ENCODE measurements around the gene HTR3C.
A peak's percentile ranks its signal among the peaks of the same experiment; 100 is the strongest.
"Not testable (repeated sequence)": the region's sequence is repeated elsewhere in the genome, so short reads cannot be mapped to it uniquely, and the experiment has no call there.

Gene HTR3C

DNA sequence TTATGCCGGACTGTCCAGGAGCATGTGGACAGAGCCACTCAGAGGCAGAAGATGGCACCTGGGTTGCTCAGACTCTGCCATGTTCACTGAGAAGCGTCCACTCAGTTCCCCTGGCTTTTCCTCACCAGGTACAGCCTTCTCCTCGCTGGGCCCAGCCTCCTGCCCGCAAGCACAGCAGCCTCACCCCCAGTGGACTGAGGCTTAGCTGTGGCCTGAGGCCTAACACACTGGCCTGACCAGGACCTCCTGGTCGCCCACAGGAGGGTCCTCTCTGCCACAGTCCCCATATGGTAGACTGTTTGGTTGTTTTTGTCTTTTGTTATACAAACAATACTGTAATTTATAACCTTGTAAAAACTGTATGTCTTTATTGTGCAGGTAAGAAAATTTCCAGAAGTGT is 15.5 kb downstream of the HTR3C start:
- CTCF ChIA-PET: interaction anchor here (0.8 to 1.1 kb wide), 2 partner anchors 10 to 47 kb away, joined by 3 read pairs; no protein-coding TSS in a partner anchor
- POLR2A ChIA-PET: no interaction called here
- no peaks in the 10 kb centered on the region for H3K27me3 ChIP-seq (replicated peaks in 2 of 5; ENCODE audit: control insufficient read depth in 4 of 5, insufficient read depth in 5 of 5, low read length in 4 of 5)
- no peaks in the 10 kb centered on the region for H3K4me1 ChIP-seq (ENCODE audit: control extremely low read depth in 1 of 4, control insufficient read depth in 4 of 4, insufficient read depth in 4 of 4, low read length in 3 of 4)
- no peak for DNase-seq
- H3K9me3 ChIP-seq (ENCODE audit: control extremely low read depth in 1 of 5, control insufficient read depth in 4 of 5, insufficient read depth in 2 of 5, low read depth in 1 of 5, low read length in 4 of 5): peaks cover 3 to 9% (median 4%) of the 10 kb centered on the region in 5 experiments
- H3K27ac ChIP-seq (ENCODE audit: insufficient read depth in 1 of 2, low read depth in 1 of 2, low read length in 2 of 2, poor library complexity in 1 of 2, severe bottlenecking in 2 of 2): no peak overlapping the region
- H3K4me3 ChIP-seq (ENCODE audit: control insufficient read depth in 1 of 7, extremely low read depth in 1 of 7, insufficient read depth in 4 of 7, low read depth in 2 of 7, low read length in 6 of 7): no peak overlapping the region
- no peaks in the 10 kb centered on the region for H3K36me3 ChIP-seq (ENCODE audit: control insufficient read depth in 4 of 4, insufficient read depth in 4 of 4, low read length in 3 of 4)
- WGBS (ENCODE audit: insufficient coverage): 98% methylated on average over 3 of the region's 5 CpGs

DNA sequence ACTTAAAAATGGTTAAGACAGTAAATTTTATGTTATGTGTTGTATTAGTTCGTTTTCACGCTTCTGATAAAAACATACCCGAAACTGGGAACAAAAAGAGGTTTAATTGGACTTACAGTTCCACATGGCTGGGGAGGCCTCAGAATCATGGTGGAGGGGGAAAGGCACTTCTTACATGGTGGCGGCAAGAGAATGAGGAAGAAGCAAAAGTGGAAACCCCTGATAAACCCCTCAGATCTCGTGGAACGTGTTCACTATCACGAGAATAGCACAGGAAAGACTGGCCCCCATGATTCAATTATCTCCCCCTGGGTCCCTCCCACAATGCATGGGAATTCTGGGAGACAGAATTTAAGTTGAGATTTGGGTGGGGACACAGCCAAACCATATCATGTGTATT is 18.3 kb downstream of the HTR3C start:
- POLR2A ChIA-PET: not testable (repeated sequence)

DNA sequence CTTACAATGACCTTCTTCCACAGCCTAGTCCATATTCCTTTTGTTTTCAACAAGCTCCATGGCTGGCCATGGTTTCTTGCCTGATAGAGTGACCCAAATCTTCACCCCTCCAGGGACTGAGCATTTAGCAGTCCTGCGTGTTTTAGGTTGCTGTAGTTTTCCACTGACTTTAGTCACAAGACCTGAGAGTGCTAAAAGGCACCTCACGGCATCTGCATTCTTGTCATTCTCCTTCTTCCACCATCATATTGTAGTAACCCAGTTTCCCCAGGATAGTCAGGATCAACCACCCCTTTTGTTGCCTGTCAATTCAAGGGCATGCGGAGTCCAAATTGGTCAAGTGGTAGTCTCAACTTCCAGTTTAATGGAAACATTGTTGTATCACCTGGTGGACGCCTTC is 20.8 kb downstream of the HTR3C start:
- H3K4me3 ChIP-seq (ENCODE audit: control insufficient read depth in 1 of 7, extremely low read depth in 1 of 7, insufficient read depth in 4 of 7, low read depth in 2 of 7, low read length in 6 of 7): no peak overlapping the region
- peaks cover 3 to 7% (median 4%) of the 10 kb centered on the region in 5 experiments for H3K9me3 ChIP-seq (ENCODE audit: control extremely low read depth in 1 of 5, control insufficient read depth in 4 of 5, insufficient read depth in 2 of 5, low read depth in 1 of 5, low read length in 4 of 5)
- no peaks in the 10 kb centered on the region for H3K4me1 ChIP-seq (ENCODE audit: control extremely low read depth in 1 of 4, control insufficient read depth in 4 of 4, insufficient read depth in 4 of 4, low read length in 3 of 4)
- no peak for DNase-seq
- ChIA-PET POLR2A (no interaction called here), CTCF (no interaction called here)
- WGBS (ENCODE audit: insufficient coverage): 93% methylated on average over 4 of the region's 4 CpGs
- H3K36me3 ChIP-seq (ENCODE audit: control insufficient read depth in 4 of 4, insufficient read depth in 4 of 4, low read length in 3 of 4): no peaks in the 10 kb centered on the region
- H3K27ac ChIP-seq (ENCODE audit: insufficient read depth in 1 of 2, low read depth in 1 of 2, low read length in 2 of 2, poor library complexity in 1 of 2, severe bottlenecking in 2 of 2): no peak overlapping the region
- H3K27me3 ChIP-seq (replicated peaks in 2 of 5; ENCODE audit: control insufficient read depth in 4 of 5, insufficient read depth in 5 of 5, low read length in 4 of 5): peaks cover 0 to 3% (median 0%) of the 10 kb centered on the region in 5 experiments

More for the DNA sequence above, 18.3 kb downstream of the HTR3C start:
- H3K36me3 ChIP-seq (ENCODE audit: control insufficient read depth in 4 of 4, insufficient read depth in 4 of 4, low read length in 3 of 4); H3K4me1 ChIP-seq (ENCODE audit: control extremely low read depth in 1 of 4, control insufficient read depth in 4 of 4, insufficient read depth in 4 of 4, low read length in 3 of 4); H3K27ac ChIP-seq (ENCODE audit: insufficient read depth in 1 of 2, low read depth in 1 of 2, low read length in 2 of 2, poor library complexity in 1 of 2, severe bottlenecking in 2 of 2); H3K4me3 ChIP-seq (ENCODE audit: control insufficient read depth in 1 of 7, extremely low read depth in 1 of 7, insufficient read depth in 4 of 7, low read depth in 2 of 7, low read length in 6 of 7); H3K9me3 ChIP-seq (ENCODE audit: control extremely low read depth in 1 of 5, control insufficient read depth in 4 of 5, insufficient read depth in 2 of 5, low read depth in 1 of 5, low read length in 4 of 5); CTCF ChIA-PET; H3K27me3 ChIP-seq (replicated peaks in 2 of 5; ENCODE audit: control insufficient read depth in 4 of 5, insufficient read depth in 5 of 5, low read length in 4 of 5): not testable (repeated sequence)
- WGBS (ENCODE audit: insufficient coverage): 99% methylated on average over 7 of the region's 7 CpGs
- DNase-seq: peak in 1 of 3 donors; percentile 11

DNA sequence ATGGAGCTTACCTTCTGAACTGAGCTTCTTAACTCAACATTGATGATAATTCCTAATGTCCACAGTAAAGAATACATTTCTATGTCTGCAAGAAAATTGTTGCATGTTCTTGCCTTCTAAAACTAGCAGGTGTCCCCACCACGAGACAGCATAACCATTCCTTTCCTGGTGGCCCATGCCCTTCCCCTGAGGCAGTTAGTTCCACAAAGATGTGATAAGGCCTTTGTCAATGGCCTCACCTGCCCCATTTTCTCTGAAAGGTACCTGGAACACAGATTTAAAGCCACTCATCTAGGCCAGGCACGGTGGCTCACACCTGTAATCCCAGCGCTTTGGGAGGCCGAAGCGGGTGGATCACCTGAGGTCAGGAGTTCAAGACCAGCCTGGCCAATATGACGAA is 23.1 kb downstream of the HTR3C start:
- peaks cover 0 to 4% (median 3%) of the 10 kb centered on the region in 5 experiments for H3K9me3 ChIP-seq (ENCODE audit: control extremely low read depth in 1 of 5, control insufficient read depth in 4 of 5, insufficient read depth in 2 of 5, low read depth in 1 of 5, low read length in 4 of 5)
- H3K4me1 ChIP-seq (ENCODE audit: control extremely low read depth in 1 of 4, control insufficient read depth in 4 of 4, insufficient read depth in 4 of 4, low read length in 3 of 4): no peaks in the 10 kb centered on the region
- DNase-seq: no peak
- no peak overlapping the region for H3K27ac ChIP-seq (ENCODE audit: insufficient read depth in 1 of 2, low read depth in 1 of 2, low read length in 2 of 2, poor library complexity in 1 of 2, severe bottlenecking in 2 of 2)
- WGBS (ENCODE audit: insufficient coverage): 86% methylated on average over 4 of the region's 6 CpGs
- CTCF ChIA-PET: no interaction called here
- H3K36me3 ChIP-seq (ENCODE audit: control insufficient read depth in 4 of 4, insufficient read depth in 4 of 4, low read length in 3 of 4): no peaks in the 10 kb centered on the region
- POLR2A ChIA-PET: no interaction called here
- peaks cover 0 to 3% (median 0%) of the 10 kb centered on the region in 5 experiments for H3K27me3 ChIP-seq (replicated peaks in 2 of 5; ENCODE audit: control insufficient read depth in 4 of 5, insufficient read depth in 5 of 5, low read length in 4 of 5)
- H3K4me3 ChIP-seq (ENCODE audit: control insufficient read depth in 1 of 7, extremely low read depth in 1 of 7, insufficient read depth in 4 of 7, low read depth in 2 of 7, low read length in 6 of 7): no peak overlapping the region

DNA sequence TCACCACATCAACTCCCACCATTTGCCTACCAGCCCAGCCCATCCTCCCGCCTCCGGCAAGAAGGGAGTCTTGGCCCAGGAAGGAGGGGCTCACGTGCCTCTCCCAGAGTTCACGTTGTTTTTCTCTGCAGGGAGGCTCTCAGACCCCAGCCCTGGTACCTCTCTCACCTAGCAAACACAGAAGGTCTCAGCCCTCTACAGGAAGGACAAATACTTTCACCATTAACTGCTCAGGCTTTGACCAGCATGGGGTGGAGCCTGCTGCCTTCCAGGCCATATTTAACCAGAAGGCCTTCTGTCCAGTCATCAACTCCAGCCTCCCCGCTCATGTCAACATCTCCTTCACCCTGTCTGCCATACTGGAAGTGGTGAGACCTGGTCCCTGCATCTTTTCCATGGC is 25.0 kb downstream of the HTR3C start:
- H3K4me1 ChIP-seq (ENCODE audit: control extremely low read depth in 1 of 4, control insufficient read depth in 4 of 4, insufficient read depth in 4 of 4, low read length in 3 of 4): no peaks in the 10 kb centered on the region

DNA sequence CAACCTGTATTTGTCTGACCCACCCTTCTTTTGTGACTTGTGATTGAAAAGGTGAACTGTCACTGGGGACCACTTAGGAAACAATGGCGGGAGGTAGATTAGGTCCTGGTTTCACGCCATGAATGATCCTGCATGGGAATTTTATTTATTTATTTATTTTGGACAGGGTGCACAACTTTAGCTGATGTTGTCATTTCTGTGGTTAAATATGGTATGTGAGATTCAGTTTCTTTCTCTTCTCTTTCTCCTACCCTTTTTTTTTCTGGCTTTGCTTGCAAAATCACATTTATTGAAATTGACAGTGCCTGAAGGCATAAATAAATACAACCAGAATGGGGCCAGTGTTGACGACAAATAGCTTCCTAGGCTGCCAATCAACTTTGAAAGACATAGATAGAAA is 26.0 kb downstream of the HTR3C start:
- Histone ChIP-seq H3K9me3 (ENCODE audit: control extremely low read depth in 1 of 5, control insufficient read depth in 4 of 5, insufficient read depth in 2 of 5, low read depth in 1 of 5, low read length in 4 of 5) (peaks cover 0 to 25% (median 9%) of the 10 kb centered on the region in 5 experiments), H3K4me3 (ENCODE audit: control insufficient read depth in 1 of 7, extremely low read depth in 1 of 7, insufficient read depth in 4 of 7, low read depth in 2 of 7, low read length in 6 of 7) (no peak overlapping the region), H3K27ac (ENCODE audit: insufficient read depth in 1 of 2, low read depth in 1 of 2, low read length in 2 of 2, poor library complexity in 1 of 2, severe bottlenecking in 2 of 2) (no peak overlapping the region), H3K36me3 (ENCODE audit: control insufficient read depth in 4 of 4, insufficient read depth in 4 of 4, low read length in 3 of 4) (no peaks in the 10 kb centered on the region), H3K27me3 (replicated peaks in 2 of 5; ENCODE audit: control insufficient read depth in 4 of 5, insufficient read depth in 5 of 5, low read length in 4 of 5) (peaks cover 0 to 3% (median 0%) of the 10 kb centered on the region in 5 experiments), H3K4me1 (ENCODE audit: control extremely low read depth in 1 of 4, control insufficient read depth in 4 of 4, insufficient read depth in 4 of 4, low read length in 3 of 4) (no peaks in the 10 kb centered on the region)
- CTCF ChIA-PET: interaction anchor here (0.9 kb wide), 1 partner anchor 38 kb away, joined by 3 read pairs; no protein-coding TSS in a partner anchor
- POLR2A ChIA-PET: interaction anchor here (0.6 kb wide), 1 partner anchor 60 kb away, joined by 5 read pairs; no protein-coding TSS in a partner anchor
- 60% methylated on average over 1 of the region's 3 CpGs for WGBS (ENCODE audit: insufficient coverage)
- no peak for DNase-seq

More for the DNA sequence above, 25.0 kb downstream of the HTR3C start:
- H3K27me3 ChIP-seq (replicated peaks in 2 of 5; ENCODE audit: control insufficient read depth in 4 of 5, insufficient read depth in 5 of 5, low read length in 4 of 5): peaks cover 0 to 3% (median 0%) of the 10 kb centered on the region in 5 experiments
- ChIA-PET POLR2A (no interaction called here), CTCF (no interaction called here)
- no peaks in the 10 kb centered on the region for H3K36me3 ChIP-seq (ENCODE audit: control insufficient read depth in 4 of 4, insufficient read depth in 4 of 4, low read length in 3 of 4)
- H3K4me3 ChIP-seq (ENCODE audit: control insufficient read depth in 1 of 7, extremely low read depth in 1 of 7, insufficient read depth in 4 of 7, low read depth in 2 of 7, low read length in 6 of 7): no peak overlapping the region
- WGBS (ENCODE audit: insufficient coverage): 100% methylated on average over 5 of the region's 5 CpGs
- H3K9me3 ChIP-seq (ENCODE audit: control extremely low read depth in 1 of 5, control insufficient read depth in 4 of 5, insufficient read depth in 2 of 5, low read depth in 1 of 5, low read length in 4 of 5): peaks cover 0 to 18% (median 6%) of the 10 kb centered on the region in 5 experiments
- DNase-seq: no peak
- no peak overlapping the region for H3K27ac ChIP-seq (ENCODE audit: insufficient read depth in 1 of 2, low read depth in 1 of 2, low read length in 2 of 2, poor library complexity in 1 of 2, severe bottlenecking in 2 of 2)

DNA sequence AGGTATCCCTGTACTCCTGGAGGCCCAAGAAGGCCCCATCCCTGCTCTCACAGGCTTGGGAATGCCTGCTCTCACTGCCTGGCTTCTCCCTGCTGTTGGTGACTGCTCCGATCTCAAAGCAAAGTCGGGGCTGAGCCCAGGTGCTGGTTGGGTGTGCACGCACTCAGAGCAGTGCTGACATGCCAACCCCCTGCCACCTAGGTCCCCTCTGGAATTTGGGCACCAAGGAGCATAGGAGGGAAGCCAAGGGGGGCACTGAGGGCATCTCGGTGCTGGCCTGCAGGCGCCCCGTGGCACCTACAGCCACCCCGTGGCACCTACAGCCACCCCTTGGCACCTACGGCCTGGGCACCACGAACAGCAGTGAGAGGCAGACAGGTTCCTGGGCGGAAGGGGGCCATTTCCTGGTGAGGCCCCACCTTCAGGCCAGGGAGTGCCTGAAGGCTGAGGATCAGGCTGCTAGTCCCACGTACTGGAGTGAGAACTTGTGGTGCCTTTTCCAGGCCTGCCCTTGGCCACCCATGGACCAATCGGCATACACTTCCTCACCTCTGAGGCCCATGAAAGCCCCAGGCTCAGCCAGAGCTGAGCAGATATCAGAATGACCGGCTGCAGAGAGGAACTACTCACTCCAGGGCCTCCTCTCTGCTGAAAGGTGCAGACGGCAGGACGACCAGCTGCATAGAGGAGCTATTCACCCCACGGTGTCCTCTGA is 28.4 kb downstream of the HTR3C start:
- Histone ChIP-seq H3K4me1 (ENCODE audit: control extremely low read depth in 1 of 4, control insufficient read depth in 4 of 4, insufficient read depth in 4 of 4, low read length in 3 of 4) (peaks cover 0 to 5% (median 1%) of the 10 kb centered on the region in 4 experiments), H3K27me3 (replicated peaks in 2 of 5; ENCODE audit: control insufficient read depth in 4 of 5, insufficient read depth in 5 of 5, low read length in 4 of 5) (no peaks in the 10 kb centered on the region), H3K27ac (ENCODE audit: insufficient read depth in 1 of 2, low read depth in 1 of 2, low read length in 2 of 2, poor library complexity in 1 of 2, severe bottlenecking in 2 of 2) (no peak overlapping the region), H3K9me3 (ENCODE audit: control extremely low read depth in 1 of 5, control insufficient read depth in 4 of 5, insufficient read depth in 2 of 5, low read depth in 1 of 5, low read length in 4 of 5) (peaks cover 0 to 39% (median 15%) of the 10 kb centered on the region in 5 experiments), H3K36me3 (ENCODE audit: control insufficient read depth in 4 of 4, insufficient read depth in 4 of 4, low read length in 3 of 4) (no peaks in the 10 kb centered on the region), H3K4me3 (ENCODE audit: control insufficient read depth in 1 of 7, extremely low read depth in 1 of 7, insufficient read depth in 4 of 7, low read depth in 2 of 7, low read length in 6 of 7) (no peak overlapping the region)
- ChIA-PET POLR2A (no interaction called here), CTCF (interaction anchor here (1.8 kb wide), 1 partner anchor 20 kb away, joined by 5 read pairs; no protein-coding TSS in a partner anchor)
- WGBS (ENCODE audit: insufficient coverage): 96% methylated on average over 16 of the region's 16 CpGs
- DNase-seq: no peak

Measured in common myeloid progenitor, CD34-positive (primary cell).